Karpas-422 (cell line): Measurements from ENCODE around the gene TIAM2. TPM values are rescaled to one million over a fixed set of nuclear protein-coding genes. Genes with fewer than 3 reads are reported as not detected.
"Not testable (repeated sequence)": the region's sequence is repeated elsewhere in the genome, so short reads cannot be mapped to it uniquely, and the experiment has no call there.

Experiments
- DNase-seq: peaks from one replicate; pipeline ENCODE4 v3.0.0-alpha.2; 2015
- H2AFZ ChIP-seq: fragments of 200-600 bp; sonication (generic); 2 replicates; pipeline ENCODE4 v1.6.1; 2014; ENCODE audit warnings: antibody characterized with exemption, low read length, mixed read lengths
- H3K27ac ChIP-seq: fragments of 200-600 bp; sonication (generic); 2 replicates; pipeline ENCODE4 v1.5.1; 2014; ENCODE audit warnings: mild to moderate bottlenecking, low read length, moderate library complexity
- H3K27me3 ChIP-seq: fragments of 200-600 bp; sonication (generic); 2 replicates; pipeline ENCODE4 v1.6.1; 2014; ENCODE audit warnings: low read length, mixed read lengths
- H3K36me3 ChIP-seq: fragments of 200-600 bp; sonication (generic); 2 replicates; pipeline ENCODE4 v1.6.1; 2014; ENCODE audit warnings: low read length, mixed read lengths; ENCODE audit not compliant: insufficient read depth
- H3K4me1 ChIP-seq: fragments of 200-600 bp; sonication (generic); 2 replicates; pipeline ENCODE4 v1.6.1; 2014; ENCODE audit warnings: mild to moderate bottlenecking, low read length, mixed read lengths
- H3K4me2 ChIP-seq: fragments of 200-600 bp; sonication (generic); 2 replicates; pipeline ENCODE4 v1.6.1; 2014; ENCODE audit warnings: low read length, low read depth, mild to moderate bottlenecking; ENCODE audit not compliant: poor library complexity, severe bottlenecking
- H3K4me3 ChIP-seq: fragments of 200-600 bp; sonication (generic); 2 replicates; pipeline ENCODE4 v1.5.1; 2014; ENCODE audit warnings: mild to moderate bottlenecking, antibody characterized with exemption, low read length, mixed read lengths
- H3K79me2 ChIP-seq: fragments of 200-600 bp; sonication (generic); 2 replicates; pipeline ENCODE4 v1.6.1; 2014; ENCODE audit warnings: mild to moderate bottlenecking, low read length, mixed read lengths
- H3K9ac ChIP-seq: fragments of 200-600 bp; sonication (generic); 2 replicates; pipeline ENCODE4 v1.6.0; 2014; ENCODE audit warnings: low read length
- H3K9me2 ChIP-seq: fragments of 200-600 bp; sonication (generic), shearing (Covaris generic); replicated peaks from 2 replicates; pipeline ENCODE4 v1.6.0; 2014; ENCODE audit warnings: mild to moderate bottlenecking, low read length, moderate library complexity; ENCODE audit not compliant: insufficient read depth
- H3K9me3 ChIP-seq: fragments of 300-700, 200-600 bp; sonication (generic); 2 replicates; pipeline ENCODE4 v1.6.1; 2014; ENCODE audit warnings: low read length, mixed read lengths
- H4K20me1 ChIP-seq: fragments of 200-600 bp; sonication (generic); 2 replicates; pipeline ENCODE4 v1.6.1; 2014; ENCODE audit warnings: mild to moderate bottlenecking, antibody characterized with exemption, low read length, low read depth; ENCODE audit not compliant: insufficient read depth
- total RNA-seq: library from RNA; depleted of rRNA; stranded (reverse); fragments of >200 nt; shearing (Covaris generic); gene quantifications from 2 replicates; pipeline ENCODE4 v1.2.3, GENCODE V29; 2014; ENCODE audit warnings: low replicate concordance

TIAM2 gene
- total RNA-seq, 1 experiment from 2014 or later, result 9.0 TPM

DNA sequence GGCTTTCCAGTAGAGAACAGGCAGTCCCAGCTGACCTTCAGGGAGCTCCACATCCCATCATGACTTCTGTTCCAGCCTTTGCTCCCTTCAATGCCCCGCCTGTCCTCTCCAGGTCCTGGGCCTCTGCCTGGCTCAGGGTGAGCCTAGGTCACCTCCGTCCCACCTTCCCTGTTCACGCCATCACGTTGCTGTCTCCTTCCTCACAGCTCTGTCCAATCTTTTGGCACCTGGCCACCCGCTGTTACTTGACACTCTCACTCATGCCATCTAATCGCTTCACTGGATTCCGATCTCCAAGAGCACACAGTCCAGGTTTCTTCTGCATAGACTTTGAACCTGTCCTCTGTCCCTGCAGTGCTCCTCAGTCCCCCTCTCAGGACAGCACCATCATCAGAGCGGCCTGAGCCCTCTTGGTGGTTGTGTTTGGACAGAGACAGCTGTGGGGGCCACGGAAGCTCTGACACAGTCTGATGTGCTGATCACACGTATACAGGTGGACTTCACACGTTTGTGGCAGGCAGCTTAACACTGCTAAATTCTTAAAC is 34.7 kb upstream of the TIAM2 start:
- no peak overlapping the region for H2AFZ ChIP-seq
- no peaks in the 10 kb centered on the region for H3K4me1 ChIP-seq
- H3K36me3 ChIP-seq, result no peaks in the 10 kb centered on the region
- no peaks in the 10 kb centered on the region for H3K27me3 ChIP-seq
- H3K9me3 ChIP-seq, result no peaks in the 10 kb centered on the region
- no peaks in the 10 kb centered on the region for H4K20me1 ChIP-seq
- H3K79me2 ChIP-seq, result no peaks in the 10 kb centered on the region
- no peak overlapping the region for H3K27ac ChIP-seq
- no peak overlapping the region for H3K4me2 ChIP-seq
- DNase-seq, result no peak
- no peak overlapping the region for H3K9ac ChIP-seq
- H3K9me2 ChIP-seq, result no peaks in the 10 kb centered on the region
- H3K4me3 ChIP-seq, result no peak overlapping the region

DNA sequence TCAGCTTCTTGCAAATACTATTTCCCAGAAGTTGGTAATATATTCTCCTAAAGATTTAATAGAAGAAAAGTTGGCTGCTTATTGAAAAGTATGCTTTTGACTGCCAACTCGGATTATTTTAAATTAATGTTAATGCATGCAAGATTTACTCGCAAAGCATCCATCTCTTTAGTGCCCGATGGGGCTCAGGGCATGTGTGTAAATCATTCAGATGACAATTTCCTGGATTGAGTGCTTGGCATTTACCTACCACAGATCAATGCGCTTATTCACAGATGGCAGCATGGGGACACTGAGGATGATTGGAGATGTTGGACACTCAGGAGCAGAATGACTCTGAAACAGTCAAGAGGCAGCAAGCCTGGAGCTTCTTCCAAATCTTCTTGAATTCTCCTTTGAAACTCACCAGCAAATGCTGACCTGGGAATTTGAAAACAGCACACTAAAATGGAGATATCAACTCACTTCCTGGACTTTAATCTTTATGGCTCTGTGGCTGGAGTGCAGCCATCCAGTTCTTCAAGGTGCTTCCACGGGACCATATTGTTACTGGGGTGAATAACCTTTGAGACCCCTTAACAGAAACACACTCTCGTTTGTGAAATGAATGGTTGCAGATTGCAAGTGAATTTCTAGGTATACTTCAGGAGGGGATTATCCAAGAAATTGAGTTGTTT is 34.1 kb upstream of the TIAM2 start:
- no peak overlapping the region for H3K9ac ChIP-seq
- no peak overlapping the region for H3K4me3 ChIP-seq
- no peak for DNase-seq
- H4K20me1 ChIP-seq, result no peaks in the 10 kb centered on the region
- no peaks in the 10 kb centered on the region for H3K79me2 ChIP-seq
- no peaks in the 10 kb centered on the region for H3K4me1 ChIP-seq
- H3K9me2 ChIP-seq, result no peaks in the 10 kb centered on the region
- H3K27ac ChIP-seq, result no peak overlapping the region
- H3K4me2 ChIP-seq, result no peak overlapping the region
- no peaks in the 10 kb centered on the region for H3K27me3 ChIP-seq
- no peak overlapping the region for H2AFZ ChIP-seq
- no peaks in the 10 kb centered on the region for H3K9me3 ChIP-seq
- H3K36me3 ChIP-seq, result no peaks in the 10 kb centered on the region

DNA sequence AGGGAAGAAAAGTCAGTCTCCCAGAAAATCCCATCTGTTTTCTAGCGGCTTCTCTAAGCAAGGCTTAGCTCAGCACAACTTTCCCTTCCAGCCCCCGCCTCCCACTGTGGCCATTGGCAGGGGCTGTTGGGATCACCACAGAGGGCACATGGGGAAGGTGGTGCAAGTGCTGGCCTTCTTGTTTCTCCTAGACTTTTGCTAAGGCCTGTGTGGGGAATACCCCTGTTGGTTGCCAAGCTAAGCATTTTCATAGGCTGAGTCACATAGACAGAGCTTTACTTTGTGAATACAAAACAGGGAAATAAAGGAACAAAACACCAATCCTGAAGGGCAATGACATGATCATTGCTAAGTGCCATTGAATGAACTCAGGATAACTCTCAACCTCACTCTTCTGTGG is 32.4 kb upstream of the TIAM2 start:
- no peaks in the 10 kb centered on the region for H3K79me2 ChIP-seq
- H3K4me3 ChIP-seq, result no peak overlapping the region
- H3K9me2 ChIP-seq, result no peaks in the 10 kb centered on the region
- DNase-seq, result no peak
- no peak overlapping the region for H3K9ac ChIP-seq
- no peaks in the 10 kb centered on the region for H3K4me1 ChIP-seq
- no peaks in the 10 kb centered on the region for H4K20me1 ChIP-seq
- no peaks in the 10 kb centered on the region for H3K27me3 ChIP-seq
- H3K27ac ChIP-seq, result no peak overlapping the region
- no peaks in the 10 kb centered on the region for H3K9me3 ChIP-seq
- no peaks in the 10 kb centered on the region for H3K36me3 ChIP-seq
- no peak overlapping the region for H2AFZ ChIP-seq
- no peak overlapping the region for H3K4me2 ChIP-seq

DNA sequence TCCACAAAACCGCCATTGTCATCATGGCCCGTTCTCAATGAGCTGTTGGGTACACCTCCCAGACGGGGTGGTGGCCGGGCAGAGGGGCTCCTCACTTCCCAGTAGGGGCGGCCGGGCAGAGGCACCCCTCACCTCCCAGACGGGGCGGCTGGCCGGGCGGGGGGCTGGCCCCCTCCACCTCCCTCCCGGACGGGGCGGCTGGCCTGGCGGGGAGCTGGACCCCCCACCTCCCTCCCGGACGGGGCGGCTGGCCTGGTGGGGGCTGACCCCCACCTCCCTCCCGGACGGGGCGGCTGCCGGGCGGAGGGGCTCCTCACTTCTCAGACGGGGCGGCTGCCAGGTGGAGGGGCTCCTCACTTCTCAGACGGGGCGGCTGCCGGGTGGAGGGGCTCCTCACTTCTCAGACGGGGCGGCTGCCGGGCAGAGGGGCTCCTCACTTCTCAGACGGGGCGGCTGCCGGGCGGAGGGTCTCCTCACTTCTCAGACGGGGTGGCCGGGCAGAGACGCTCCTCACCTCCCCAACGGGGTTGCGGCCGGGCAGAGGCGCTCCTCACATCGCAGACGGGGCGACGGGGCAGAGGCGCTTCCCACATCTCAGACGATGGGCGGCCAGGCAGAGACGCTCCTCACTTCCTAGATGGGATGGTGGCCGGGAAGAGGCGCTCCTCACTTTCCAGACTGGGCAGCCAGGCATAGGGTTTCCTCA is 28.9 kb upstream of the TIAM2 start:
- not testable (repeated sequence) for H3K79me2 ChIP-seq, H2AFZ ChIP-seq, H4K20me1 ChIP-seq, H3K4me2 ChIP-seq, DNase-seq, H3K4me3 ChIP-seq, H3K9me3 ChIP-seq, H3K36me3 ChIP-seq, H3K27ac ChIP-seq, H3K27me3 ChIP-seq, H3K4me1 ChIP-seq, H3K9ac ChIP-seq, H3K9me2 ChIP-seq

DNA sequence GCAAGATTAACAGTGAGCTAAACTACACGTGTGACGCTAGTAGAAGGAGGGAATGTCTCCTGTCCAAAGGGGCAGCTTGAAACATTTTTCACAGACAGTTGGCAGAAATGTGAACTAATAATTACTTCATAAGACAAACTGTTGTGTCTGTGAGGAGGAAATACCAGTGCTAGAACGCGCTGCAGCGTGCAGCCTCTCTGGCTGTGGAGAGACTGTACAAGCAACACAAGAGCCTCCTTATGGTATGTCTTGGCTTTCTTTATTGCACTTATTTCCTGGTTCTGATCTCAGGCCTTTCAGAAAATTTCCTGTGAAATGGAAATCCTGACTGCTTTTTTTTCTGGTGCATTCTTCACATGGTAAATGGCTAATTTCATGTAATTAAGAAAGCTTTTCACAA is 25.3 kb upstream of the TIAM2 start:
- Histone ChIP-seq H3K36me3 (no peaks in the 10 kb centered on the region), H3K4me2 (no peak overlapping the region), H3K27me3 (no peaks in the 10 kb centered on the region), H2AFZ (no peak overlapping the region), H4K20me1 (no peaks in the 10 kb centered on the region), H3K9me2 (no peaks in the 10 kb centered on the region), H3K4me3 (no peak overlapping the region), H3K4me1 (peaks cover 3% of the 10 kb centered on the region; the same call in 1 of the 2 replicates), H3K9me3 (no peaks in the 10 kb centered on the region), H3K9ac (no peak overlapping the region), H3K79me2 (no peaks in the 10 kb centered on the region), H3K27ac (no peak overlapping the region)
- DNase-seq, result no peak

DNA sequence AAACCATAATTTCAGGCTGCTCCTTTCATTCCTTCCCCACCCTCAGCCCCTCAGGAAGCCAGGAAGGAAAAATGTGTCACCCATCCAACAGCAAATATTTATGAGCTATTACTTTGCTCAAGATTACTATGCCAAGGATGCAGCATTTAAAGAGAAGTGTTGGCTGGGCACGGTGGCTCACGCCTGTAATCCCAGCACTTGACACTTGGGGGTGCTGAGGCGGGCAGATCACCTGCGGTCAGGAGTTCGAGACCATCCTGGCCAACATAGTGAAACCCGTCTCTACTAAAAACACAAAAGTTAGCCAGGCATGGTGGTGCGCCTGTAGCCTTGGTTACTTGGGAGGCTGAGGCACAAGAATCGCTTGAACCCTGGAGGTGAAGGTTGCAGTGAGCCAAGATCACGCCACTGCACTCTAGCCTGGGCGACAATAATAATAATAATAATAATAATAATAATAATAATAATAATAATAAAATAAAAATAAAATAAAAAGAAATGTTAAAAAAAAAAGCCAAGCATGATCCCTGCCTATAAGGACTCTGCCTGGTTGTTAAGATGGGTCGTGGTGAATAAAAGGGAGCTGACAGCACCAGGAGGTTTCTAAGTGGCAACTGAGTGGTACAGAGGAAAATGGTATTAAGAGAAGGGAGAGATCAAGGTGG is 20.5 kb upstream of the TIAM2 start:
- no peak for DNase-seq
- H3K79me2 ChIP-seq, result no peaks in the 10 kb centered on the region
- H3K4me3 ChIP-seq, result no peak overlapping the region
- no peaks in the 10 kb centered on the region for H4K20me1 ChIP-seq
- H3K9ac ChIP-seq, result no peak overlapping the region
- no peaks in the 10 kb centered on the region for H3K27me3 ChIP-seq
- H3K27ac ChIP-seq, result no peak overlapping the region
- no peaks in the 10 kb centered on the region for H3K9me2 ChIP-seq
- no peak overlapping the region for H2AFZ ChIP-seq
- no peak overlapping the region for H3K4me2 ChIP-seq
- H3K9me3 ChIP-seq, result no peaks in the 10 kb centered on the region
- H3K36me3 ChIP-seq, result no peaks in the 10 kb centered on the region
- H3K4me1 ChIP-seq, result peaks cover 3% of the 10 kb centered on the region; the same call in 1 of the 2 replicates

DNA sequence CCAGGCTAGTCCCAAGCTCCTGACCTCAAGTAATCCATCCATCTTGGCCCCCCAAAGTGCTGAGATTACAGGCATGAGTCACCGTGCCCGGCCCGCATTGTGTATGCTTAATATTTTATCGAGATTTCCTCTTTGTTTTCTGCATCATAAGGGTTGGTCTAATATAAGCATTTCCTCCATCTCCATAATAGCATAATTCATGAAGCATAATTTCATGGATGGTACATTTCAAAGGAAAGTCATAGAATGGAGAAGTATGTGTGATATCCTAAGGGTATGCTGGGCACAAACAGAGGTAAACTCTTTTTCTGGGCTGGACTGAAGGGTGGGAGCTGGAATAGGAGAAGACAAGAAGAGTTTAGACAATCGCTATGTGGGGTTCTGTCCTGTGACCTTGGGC is 17.5 kb upstream of the TIAM2 start:
- Histone ChIP-seq H4K20me1 (no peaks in the 10 kb centered on the region), H2AFZ (no peak overlapping the region), H3K27me3 (no peaks in the 10 kb centered on the region), H3K79me2 (no peaks in the 10 kb centered on the region), H3K9me3 (no peaks in the 10 kb centered on the region), H3K4me2 (no peak overlapping the region), H3K9me2 (no peaks in the 10 kb centered on the region), H3K4me1 (no peaks in the 10 kb centered on the region), H3K4me3 (no peak overlapping the region), H3K9ac (no peak overlapping the region), H3K36me3 (no peaks in the 10 kb centered on the region), H3K27ac (no peak overlapping the region)
- no peak for DNase-seq
